ENCODE measurements around the gene SDHAF3.

Gene SDHAF3

GRCh38 chr7:97138830-97139229, 21.3 kb downstream of the SDHAF3 start:
- Histone ChIP-seq H4K8ac (ENCODE audit: low read depth, low read length) (no peak overlapping the region), H3K79me2 (ENCODE audit: control insufficient read depth, insufficient read depth, low read length, poor library complexity) (no peaks in the 10 kb centered on the region), H2AK5ac (ENCODE audit: low read length) (no peak overlapping the region), H3K27me3 (ENCODE audit: insufficient read depth, low read length) (no peaks in the 10 kb centered on the region), H3K79me1 (ENCODE audit: low read length) (no peaks in the 10 kb centered on the region), H3K9ac (ENCODE audit: low read length) (no peak overlapping the region), H2BK5ac (ENCODE audit: low read depth, low read length, poor library complexity) (no peak overlapping the region), H4K12ac (ENCODE audit: low read depth, low read length) (no peak overlapping the region), H3K27ac (ENCODE audit: low read depth, low read length) (no peak overlapping the region), H3K4me1 (ENCODE audit: control insufficient read depth in 1 of 2, insufficient read depth in 2 of 2, low read length in 2 of 2) (no peaks in the 10 kb centered on the region), H4K91ac (ENCODE audit: low read depth, low read length) (no peak overlapping the region), H2BK12ac (ENCODE audit: low read length) (no peak overlapping the region), H3K9me3 (ENCODE audit: insufficient read depth, low read depth, low read length) (peaks cover 4% of the 10 kb centered on the region), H3K36me3 (ENCODE audit: control insufficient read depth in 1 of 2, insufficient read depth in 2 of 2, low read length in 2 of 2) (peaks cover 2 to 3% of the 10 kb centered on the region in 2 experiments), H3K14ac (ENCODE audit: low read length) (no peak overlapping the region), H3K4me2 (ENCODE audit: low read length) (no peak overlapping the region), H3K23ac (ENCODE audit: low read length) (no peak overlapping the region), H3K4me3 (ENCODE audit: low read depth, low read length) (peak overlapping the region; percentile 2), H2AFZ (ENCODE audit: insufficient read depth, low read length, poor library complexity) (no peak overlapping the region), H3K18ac (ENCODE audit: low read length) (no peak overlapping the region), H2BK120ac (ENCODE audit: insufficient read depth, low read length, poor library complexity) (no peak overlapping the region), H3K4ac (ENCODE audit: low read depth, low read length) (no peak overlapping the region)
- no peak for DNase-seq
- no CpG with 5 or more reads among the region's 8 CpGs for WGBS (ENCODE audit: extremely low coverage, insufficient coverage, insufficient read length)

GRCh38 chr7:97145068-97145467, 27.6 kb downstream of the SDHAF3 start:
- no peak overlapping the region for H3K9ac ChIP-seq (ENCODE audit: low read length)

GRCh38 chr7:97149843-97150242, 32.3 kb downstream of the SDHAF3 start:
- DNase-seq, result no peak
- Histone ChIP-seq H2AFZ (ENCODE audit: insufficient read depth, low read length, poor library complexity) (no peak overlapping the region), H2BK12ac (ENCODE audit: low read length) (no peak overlapping the region), H3K9ac (ENCODE audit: low read length) (no peak overlapping the region), H3K4me1 (ENCODE audit: control insufficient read depth in 1 of 2, insufficient read depth in 2 of 2, low read length in 2 of 2) (no peaks in the 10 kb centered on the region), H3K14ac (ENCODE audit: low read length) (no peak overlapping the region), H2AK5ac (ENCODE audit: low read length) (no peak overlapping the region), H3K27me3 (ENCODE audit: insufficient read depth, low read length) (no peaks in the 10 kb centered on the region), H3K36me3 (ENCODE audit: control insufficient read depth in 1 of 2, insufficient read depth in 2 of 2, low read length in 2 of 2) (no peaks in the 10 kb centered on the region), H3K4me3 (ENCODE audit: low read depth, low read length) (no peak overlapping the region), H3K4ac (ENCODE audit: low read depth, low read length) (no peak overlapping the region), H3K4me2 (ENCODE audit: low read length) (no peak overlapping the region), H3K9me3 (ENCODE audit: insufficient read depth, low read depth, low read length) (no peaks in the 10 kb centered on the region), H4K91ac (ENCODE audit: low read depth, low read length) (no peak overlapping the region), H2BK120ac (ENCODE audit: insufficient read depth, low read length, poor library complexity) (no peak overlapping the region), H3K23ac (ENCODE audit: low read length) (no peak overlapping the region), H3K79me2 (ENCODE audit: control insufficient read depth, insufficient read depth, low read length, poor library complexity) (no peaks in the 10 kb centered on the region), H2BK5ac (ENCODE audit: low read depth, low read length, poor library complexity) (no peak overlapping the region), H3K27ac (ENCODE audit: low read depth, low read length) (no peak overlapping the region), H4K8ac (ENCODE audit: low read depth, low read length) (no peak overlapping the region), H4K12ac (ENCODE audit: low read depth, low read length) (no peak overlapping the region), H3K79me1 (ENCODE audit: low read length) (no peaks in the 10 kb centered on the region), H3K18ac (ENCODE audit: low read length) (no peak overlapping the region)
- WGBS (ENCODE audit: extremely low coverage, insufficient coverage, insufficient read length), result no CpG with 5 or more reads among the region's 1 CpG

More at GRCh38 chr7:97145068-97145467, 27.6 kb downstream of the SDHAF3 start:
- no peaks in the 10 kb centered on the region for H3K79me2 ChIP-seq (ENCODE audit: control insufficient read depth, insufficient read depth, low read length, poor library complexity)
- no peak overlapping the region for H3K23ac ChIP-seq (ENCODE audit: low read length)
- no peak overlapping the region for H4K12ac ChIP-seq (ENCODE audit: low read depth, low read length)
- H3K4ac ChIP-seq (ENCODE audit: low read depth, low read length), result no peak overlapping the region
- peak in 1 of 2 donors; percentile 65 for DNase-seq
- H4K91ac ChIP-seq (ENCODE audit: low read depth, low read length), result no peak overlapping the region
- no peaks in the 10 kb centered on the region for H3K4me1 ChIP-seq (ENCODE audit: control insufficient read depth in 1 of 2, insufficient read depth in 2 of 2, low read length in 2 of 2)
- no peak overlapping the region for H3K27ac ChIP-seq (ENCODE audit: low read depth, low read length)
- no peak overlapping the region for H3K18ac ChIP-seq (ENCODE audit: low read length)
- no peak overlapping the region for H3K14ac ChIP-seq (ENCODE audit: low read length)
- no peak overlapping the region for H2AFZ ChIP-seq (ENCODE audit: insufficient read depth, low read length, poor library complexity)
- H2AK5ac ChIP-seq (ENCODE audit: low read length), result no peak overlapping the region
- H2BK120ac ChIP-seq (ENCODE audit: insufficient read depth, low read length, poor library complexity), result no peak overlapping the region
- H2BK12ac ChIP-seq (ENCODE audit: low read length), result no peak overlapping the region
- H2BK5ac ChIP-seq (ENCODE audit: low read depth, low read length, poor library complexity), result no peak overlapping the region
- no peaks in the 10 kb centered on the region for H3K36me3 ChIP-seq (ENCODE audit: control insufficient read depth in 1 of 2, insufficient read depth in 2 of 2, low read length in 2 of 2)
- no peak overlapping the region for H4K8ac ChIP-seq (ENCODE audit: low read depth, low read length)
- H3K27me3 ChIP-seq (ENCODE audit: insufficient read depth, low read length), result no peaks in the 10 kb centered on the region
- no peaks in the 10 kb centered on the region for H3K9me3 ChIP-seq (ENCODE audit: insufficient read depth, low read depth, low read length)
- WGBS (ENCODE audit: extremely low coverage, insufficient coverage, insufficient read length), result no CpG with 5 or more reads among the region's 1 CpG
- no peak overlapping the region for H3K4me2 ChIP-seq (ENCODE audit: low read length)
- no peaks in the 10 kb centered on the region for H3K79me1 ChIP-seq (ENCODE audit: low read length)
- H3K4me3 ChIP-seq (ENCODE audit: low read depth, low read length), result no peak overlapping the region

GRCh38 chr7:97155897-97156418, 38.5 kb downstream of the SDHAF3 start:
- Histone ChIP-seq H4K8ac (ENCODE audit: low read depth, low read length) (no peak overlapping the region), H3K4me3 (ENCODE audit: low read depth, low read length) (no peak overlapping the region), H3K27me3 (ENCODE audit: insufficient read depth, low read length) (no peaks in the 10 kb centered on the region), H2AFZ (ENCODE audit: insufficient read depth, low read length, poor library complexity) (no peak overlapping the region), H3K9me3 (ENCODE audit: insufficient read depth, low read depth, low read length) (no peaks in the 10 kb centered on the region), H3K18ac (ENCODE audit: low read length) (no peak overlapping the region), H4K12ac (ENCODE audit: low read depth, low read length) (no peak overlapping the region), H2BK12ac (ENCODE audit: low read length) (no peak overlapping the region), H3K4ac (ENCODE audit: low read depth, low read length) (no peak overlapping the region), H2BK120ac (ENCODE audit: insufficient read depth, low read length, poor library complexity) (no peak overlapping the region), H3K79me1 (ENCODE audit: low read length) (no peaks in the 10 kb centered on the region), H3K14ac (ENCODE audit: low read length) (no peak overlapping the region), H3K9ac (ENCODE audit: low read length) (no peak overlapping the region), H3K79me2 (ENCODE audit: control insufficient read depth, insufficient read depth, low read length, poor library complexity) (no peaks in the 10 kb centered on the region), H3K23ac (ENCODE audit: low read length) (no peak overlapping the region), H3K27ac (ENCODE audit: low read depth, low read length) (no peak overlapping the region), H3K4me1 (ENCODE audit: control insufficient read depth in 1 of 2, insufficient read depth in 2 of 2, low read length in 2 of 2) (no peaks in the 10 kb centered on the region), H3K4me2 (ENCODE audit: low read length) (no peak overlapping the region), H2BK5ac (ENCODE audit: low read depth, low read length, poor library complexity) (no peak overlapping the region), H2AK5ac (ENCODE audit: low read length) (no peak overlapping the region), H4K91ac (ENCODE audit: low read depth, low read length) (no peak overlapping the region), H3K36me3 (ENCODE audit: control insufficient read depth in 1 of 2, insufficient read depth in 2 of 2, low read length in 2 of 2) (no peaks in the 10 kb centered on the region)
- WGBS (ENCODE audit: extremely low coverage, insufficient coverage, insufficient read length), result no CpG with 5 or more reads among the region's 2 CpGs
- DNase-seq, result no peak

Data from trophoblast cell (in vitro differentiated cells and primary cell).